Activated CD4-positive, alpha-beta memory T cell treated with anti-CD3 and anti-CD28 coated beads for 36 hours (primary cell): ENCODE data around the gene DDC. TPM values are rescaled to one million over a fixed set of nuclear protein-coding genes. Genes with fewer than 3 reads are reported as not detected.
"Not testable (repeated sequence)": the region's sequence is repeated elsewhere in the genome, so short reads cannot be mapped to it uniquely, and the experiment has no call there.

ENCODE experiments used
- CTCF ChIA-PET: fragments of 350-600 bp; sonication (Branson Sonifier 250); formaldehyde crosslinking; loops from one replicate; lab custom pipeline; 2021; ENCODE audit warnings: antibody characterized with exemption, inconsistent platforms; lab: Charles Lee
- POLR2A ChIA-PET: fragments of 350-600 bp; sonication (Branson Sonifier 250); formaldehyde crosslinking; loops from one replicate; lab custom pipeline; 2021; ENCODE audit warnings: antibody characterized with exemption; lab: Charles Lee
- DNase-seq: peaks from one replicate; pipeline ENCODE4 v3.0.0-alpha.2; 2020
- H3K27ac Mint-ChIP-seq: one replicate; pipeline ENCODE4 v1.8.0; 2021; ENCODE audit warnings: mixed read lengths
- H3K27me3 Mint-ChIP-seq: one replicate; pipeline ENCODE4 v1.8.0; 2021; ENCODE audit warnings: mixed read lengths
- H3K36me3 Mint-ChIP-seq: one replicate; pipeline ENCODE4 v1.8.0; 2021; ENCODE audit warnings: mixed read lengths
- H3K4me1 Mint-ChIP-seq: one replicate; pipeline ENCODE4 v1.8.0; 2021; ENCODE audit warnings: low read depth, mixed read lengths
- H3K4me3 Mint-ChIP-seq: one replicate; pipeline ENCODE4 v1.8.0; 2021; ENCODE audit warnings: mild to moderate bottlenecking, mixed read lengths
- H3K9me3 Mint-ChIP-seq: one replicate; pipeline ENCODE4 v1.8.0; 2021; ENCODE audit warnings: mixed read lengths
- intact Hi-C: fragments of 100-400 bp; cut with micrococcal nuclease; formaldehyde crosslinking; loops from one replicate; pipeline ENCODE4 v1.15.1; 2023
- total RNA-seq, 2 experiments: library from RNA; stranded (reverse); gene quantifications; one replicate each; pipeline ENCODE4 v1.2.3, GENCODE V29; 2021

The DDC gene
- total RNA-seq, 2 experiments from 2014 or later: not detected

- Mint-ChIP-seq H3K36me3 (no peaks in the 10 kb centered on the region), H3K27ac (no peak overlapping the region), H3K4me1 (no peaks in the 10 kb centered on the region), H3K4me3 (no peak overlapping the region), H3K27me3 (peaks cover 26% of the 10 kb centered on the region), H3K9me3 (no peaks in the 10 kb centered on the region)
- CTCF ChIA-PET: interaction anchor here (0.7 to 1.6 kb wide), 3 partner anchors 468 to 599 kb away, joined by 3 to 7 read pairs (median 3); no protein-coding TSS in a partner anchor
- POLR2A ChIA-PET: no interaction called here
- DNase-seq: no peak
- intact Hi-C loops: no loop called here
Observed at GRCh38 chr7:50562136-50562535, 3.1 kb downstream of the DDC start.

GRCh38 chr7:50560865-50561351 is 4.3 kb downstream of the DDC start:
- H3K4me1 Mint-ChIP-seq: no peaks in the 10 kb centered on the region
- H3K27me3 Mint-ChIP-seq: peaks cover 24% of the 10 kb centered on the region
- H3K27ac Mint-ChIP-seq: no peak overlapping the region
- H3K9me3 Mint-ChIP-seq: no peaks in the 10 kb centered on the region
- POLR2A ChIA-PET: no interaction called here
- H3K36me3 Mint-ChIP-seq: no peaks in the 10 kb centered on the region
- no peak overlapping the region for H3K4me3 Mint-ChIP-seq
- intact Hi-C loops: no loop called here
- CTCF ChIA-PET: no interaction called here
- no peak for DNase-seq

GRCh38 chr7:50559881-50560280 is 5.3 kb downstream of the DDC start:
- Mint-ChIP-seq H3K9me3 (no peaks in the 10 kb centered on the region), H3K4me3 (no peak overlapping the region), H3K27me3 (peaks cover 20% of the 10 kb centered on the region), H3K36me3 (no peaks in the 10 kb centered on the region), H3K27ac (no peak overlapping the region), H3K4me1 (no peaks in the 10 kb centered on the region)
- CTCF ChIA-PET: no interaction called here
- intact Hi-C loops: no loop called here
- POLR2A ChIA-PET: no interaction called here
- no peak for DNase-seq

GRCh38 chr7:50558294-50559053 is 6.7 kb downstream of the DDC start:
- intact Hi-C loops: no loop called here
- Mint-ChIP-seq H3K4me3 (no peak overlapping the region), H3K27ac (no peak overlapping the region), H3K36me3 (no peaks in the 10 kb centered on the region), H3K9me3 (no peaks in the 10 kb centered on the region), H3K4me1 (no peaks in the 10 kb centered on the region), H3K27me3 (peaks cover 14% of the 10 kb centered on the region)
- POLR2A ChIA-PET: no interaction called here
- CTCF ChIA-PET: no interaction called here
- DNase-seq: no peak

- H3K27me3 Mint-ChIP-seq: peaks cover 18% of the 10 kb centered on the region
- no peaks in the 10 kb centered on the region for H3K36me3 Mint-ChIP-seq
- ChIA-PET CTCF (no interaction called here), POLR2A (no interaction called here)
- DNase-seq: no peak
- intact Hi-C loops: no loop called here
- no peak overlapping the region for H3K27ac Mint-ChIP-seq
- H3K4me3 Mint-ChIP-seq: no peak overlapping the region
- no peaks in the 10 kb centered on the region for H3K4me1 Mint-ChIP-seq
- H3K9me3 Mint-ChIP-seq: no peaks in the 10 kb centered on the region
Observed at GRCh38 chr7:50557099-50557498, 8.1 kb downstream of the DDC start.

- Mint-ChIP-seq H3K9me3 (no peaks in the 10 kb centered on the region), H3K36me3 (no peaks in the 10 kb centered on the region), H3K4me3 (no peak overlapping the region), H3K27me3 (peaks cover 18% of the 10 kb centered on the region), H3K27ac (no peak overlapping the region), H3K4me1 (no peaks in the 10 kb centered on the region)
- intact Hi-C loops: no loop called here
- DNase-seq: no peak
- ChIA-PET CTCF (interaction anchor here (1.0 kb wide), 1 partner anchor 78 kb away, joined by 3 read pairs; no protein-coding TSS in a partner anchor), POLR2A (no interaction called here)
Observed at GRCh38 chr7:50556247-50556991, 8.8 kb downstream of the DDC start.

GRCh38 chr7:50555594-50556140 is 9.5 kb downstream of the DDC start:
- Mint-ChIP-seq H3K36me3 (no peaks in the 10 kb centered on the region), H3K4me1 (no peaks in the 10 kb centered on the region), H3K27ac (no peak overlapping the region), H3K4me3 (no peak overlapping the region), H3K27me3 (peaks cover 18% of the 10 kb centered on the region), H3K9me3 (no peaks in the 10 kb centered on the region)
- CTCF ChIA-PET: interaction anchor here (1.0 kb wide), 1 partner anchor 79 kb away, joined by 3 read pairs; no protein-coding TSS in a partner anchor
- intact Hi-C loops: no loop called here
- DNase-seq: no peak
- POLR2A ChIA-PET: no interaction called here

- no peak overlapping the region for H3K27ac Mint-ChIP-seq
- no peak for DNase-seq
- ChIA-PET CTCF (no interaction called here), POLR2A (no interaction called here)
- H3K27me3 Mint-ChIP-seq: peaks cover 18% of the 10 kb centered on the region
- no peaks in the 10 kb centered on the region for H3K9me3 Mint-ChIP-seq
- intact Hi-C loops: no loop called here
- H3K4me1 Mint-ChIP-seq: no peaks in the 10 kb centered on the region
- H3K4me3 Mint-ChIP-seq: no peak overlapping the region
- no peaks in the 10 kb centered on the region for H3K36me3 Mint-ChIP-seq
Observed at GRCh38 chr7:50554431-50555322, 10.5 kb downstream of the DDC start.

- no peak overlapping the region for H3K27ac Mint-ChIP-seq
- no peak for DNase-seq
- no peaks in the 10 kb centered on the region for H3K36me3 Mint-ChIP-seq
- peaks cover 16% of the 10 kb centered on the region for H3K27me3 Mint-ChIP-seq
- H3K4me3 Mint-ChIP-seq: no peak overlapping the region
- ChIA-PET POLR2A (no interaction called here), CTCF (no interaction called here)
- intact Hi-C loops: no loop called here
- no peaks in the 10 kb centered on the region for H3K4me1 Mint-ChIP-seq
- H3K9me3 Mint-ChIP-seq: no peaks in the 10 kb centered on the region
Observed at GRCh38 chr7:50553973-50554372, 11.2 kb downstream of the DDC start.

GRCh38 chr7:50552921-50553320 is 12.3 kb downstream of the DDC start:
- DNase-seq: no peak
- no peak overlapping the region for H3K27ac Mint-ChIP-seq
- peaks cover 10% of the 10 kb centered on the region for H3K27me3 Mint-ChIP-seq
- CTCF ChIA-PET: no interaction called here
- no peak overlapping the region for H3K4me3 Mint-ChIP-seq
- intact Hi-C loops: no loop called here
- no peaks in the 10 kb centered on the region for H3K9me3 Mint-ChIP-seq
- peaks cover 4% of the 10 kb centered on the region for H3K4me1 Mint-ChIP-seq
- POLR2A ChIA-PET: no interaction called here
- H3K36me3 Mint-ChIP-seq: no peaks in the 10 kb centered on the region

GRCh38 chr7:50552139-50552538 is 13.1 kb downstream of the DDC start:
- H3K4me1 Mint-ChIP-seq: peaks cover 5% of the 10 kb centered on the region
- no peaks in the 10 kb centered on the region for H3K36me3 Mint-ChIP-seq
- no peak overlapping the region for H3K27ac Mint-ChIP-seq
- intact Hi-C loops: no loop called here
- H3K27me3 Mint-ChIP-seq: peaks cover 8% of the 10 kb centered on the region
- H3K4me3 Mint-ChIP-seq: no peak overlapping the region
- POLR2A ChIA-PET: no interaction called here
- DNase-seq: no peak
- H3K9me3 Mint-ChIP-seq: no peaks in the 10 kb centered on the region
- CTCF ChIA-PET: no interaction called here

- H3K9me3 Mint-ChIP-seq, H3K36me3 Mint-ChIP-seq, DNase-seq, H3K27ac Mint-ChIP-seq, H3K4me1 Mint-ChIP-seq, H3K27me3 Mint-ChIP-seq, POLR2A ChIA-PET, H3K4me3 Mint-ChIP-seq, CTCF ChIA-PET, intact Hi-C loops: not testable (repeated sequence)
Observed at GRCh38 chr7:50545613-50546012, 19.6 kb downstream of the DDC start.
